Colonic mucosa (tissue), 4 donors: ENCODE measurements around the gene NHLH1. TPM values are rescaled to one million over a fixed set of nuclear protein-coding genes. Genes with fewer than 3 reads are reported as not detected.

ENCODE experiments used
- DNase-seq: peaks from one replicate; pipeline ENCODE4 v3.0.0-alpha.2; 2020
- H3K27ac ChIP-seq: fragments of 200-600 bp; one replicate; pipeline ENCODE4 v1.8.0; 2021
- H3K27me3 ChIP-seq: fragments of 200-600 bp; one replicate; pipeline ENCODE4 v1.8.0; 2021
- H3K36me3 ChIP-seq: fragments of 200-600 bp; one replicate; pipeline ENCODE4 v1.8.0; 2021
- H3K4me1 ChIP-seq: fragments of 200-600 bp; one replicate; pipeline ENCODE4 v1.8.0; 2021; ENCODE audit warnings: mild to moderate bottlenecking
- H3K4me3 ChIP-seq: fragments of 200-600 bp; one replicate; pipeline ENCODE4 v1.8.0; 2021
- H3K9ac ChIP-seq, 2 donors: one replicate each; pipeline ENCODE4 v1.7.0; 2013; ENCODE audit warnings: control low read depth in 2 of 2, low read depth in 2 of 2, low read length in 2 of 2
- H3K9me3 ChIP-seq: fragments of 200-600 bp; one replicate; pipeline ENCODE4 v1.8.0; 2021
- intact Hi-C: fragments of 100-400 bp; cut with DNase I; formaldehyde crosslinking; loops from one replicate; pipeline ENCODE4 v1.14.1; 2022
- total RNA-seq, 2 donors: library from RNA; stranded (reverse); fragmentation: NEBNext Ultra II Directional in 1 of 2; extraction: Animal tissue kit (Norgen Biotek cat#: 25700) in 1 of 2; gene quantifications; one replicate each; pipeline ENCODE4 v1.2.1, GENCODE V29; 2021
- TF ChIP-seq, protein P1 (sequence below): fragments of 200-600 bp; IDR thresholded peaks from one replicate; pipeline ENCODE4 v1.8.0; 2022; ENCODE audit warnings: antibody characterized with exemption, mild to moderate bottlenecking
- donor health status: healthy.
- donor health status: DM: no; HTN: no; CAD: no.
- donor health status: DM: no; HTN: no; CAD: no.

Gene NHLH1
- total RNA-seq, 2 donors from 2014 or later, result 0.12 TPM; not detected in 1

DNA sequence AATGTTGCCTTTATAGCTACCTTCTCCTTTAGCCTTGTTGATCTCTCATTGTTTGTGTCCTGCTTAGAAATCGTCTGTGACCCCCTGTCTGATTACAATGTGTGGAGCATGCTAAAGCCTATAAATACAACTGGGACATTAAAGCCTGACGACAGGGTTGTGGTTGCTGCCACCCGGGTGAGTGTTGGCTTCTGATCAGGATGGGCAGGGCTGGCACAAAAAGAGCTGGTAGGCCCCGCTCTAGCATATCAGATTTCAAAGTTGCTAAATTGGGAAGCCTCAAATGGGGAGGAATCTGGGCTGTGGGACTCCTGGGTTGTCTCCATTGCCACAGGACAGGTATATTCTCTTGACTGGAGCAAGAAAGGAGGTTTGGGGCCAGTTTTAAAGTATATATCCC, 15.2 kb upstream of the NHLH1 start:
- intact Hi-C loops, result no loop called here
- H3K9me3 ChIP-seq, result no peaks in the 10 kb centered on the region
- peaks cover 34% of the 10 kb centered on the region for H3K36me3 ChIP-seq
- H3K4me1 ChIP-seq, result no peaks in the 10 kb centered on the region
- no peak overlapping the region for H3K27ac ChIP-seq
- H3K4me3 ChIP-seq, result no peak overlapping the region
- H3K27me3 ChIP-seq, result no peaks in the 10 kb centered on the region
- no peak overlapping the region for H3K9ac ChIP-seq
- TF ChIP-seq, protein P1, sequence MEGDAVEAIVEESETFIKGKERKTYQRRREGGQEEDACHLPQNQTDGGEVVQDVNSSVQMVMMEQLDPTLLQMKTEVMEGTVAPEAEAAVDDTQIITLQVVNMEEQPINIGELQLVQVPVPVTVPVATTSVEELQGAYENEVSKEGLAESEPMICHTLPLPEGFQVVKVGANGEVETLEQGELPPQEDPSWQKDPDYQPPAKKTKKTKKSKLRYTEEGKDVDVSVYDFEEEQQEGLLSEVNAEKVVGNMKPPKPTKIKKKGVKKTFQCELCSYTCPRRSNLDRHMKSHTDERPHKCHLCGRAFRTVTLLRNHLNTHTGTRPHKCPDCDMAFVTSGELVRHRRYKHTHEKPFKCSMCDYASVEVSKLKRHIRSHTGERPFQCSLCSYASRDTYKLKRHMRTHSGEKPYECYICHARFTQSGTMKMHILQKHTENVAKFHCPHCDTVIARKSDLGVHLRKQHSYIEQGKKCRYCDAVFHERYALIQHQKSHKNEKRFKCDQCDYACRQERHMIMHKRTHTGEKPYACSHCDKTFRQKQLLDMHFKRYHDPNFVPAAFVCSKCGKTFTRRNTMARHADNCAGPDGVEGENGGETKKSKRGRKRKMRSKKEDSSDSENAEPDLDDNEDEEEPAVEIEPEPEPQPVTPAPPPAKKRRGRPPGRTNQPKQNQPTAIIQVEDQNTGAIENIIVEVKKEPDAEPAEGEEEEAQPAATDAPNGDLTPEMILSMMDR, result no peak
- no peak for DNase-seq

DNA sequence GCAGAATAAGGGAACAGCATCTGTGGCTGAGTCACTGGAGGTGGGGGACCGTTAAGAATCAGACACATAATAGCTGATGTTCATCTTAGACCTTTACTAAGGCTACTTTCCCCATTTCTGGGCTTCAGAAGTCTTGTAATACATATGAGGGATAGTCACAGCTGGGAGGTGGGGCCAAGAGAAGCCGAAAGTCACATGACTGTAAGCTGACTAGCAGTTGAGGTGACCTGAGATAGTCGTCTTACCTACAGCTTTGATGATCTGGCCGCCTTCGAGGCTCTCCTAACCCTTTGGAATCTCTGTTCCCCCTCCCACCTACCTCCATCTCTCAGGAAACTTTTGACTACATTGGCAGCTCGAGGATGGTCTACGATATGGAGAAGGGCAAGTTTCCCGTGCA, 14.3 kb upstream of the NHLH1 start:
- peaks cover 43% of the 10 kb centered on the region for H3K36me3 ChIP-seq
- H3K27me3 ChIP-seq, result no peaks in the 10 kb centered on the region
- no peak overlapping the region for H3K9ac ChIP-seq
- TF ChIP-seq, protein P1, result no peak
- H3K4me1 ChIP-seq, result no peaks in the 10 kb centered on the region
- no peaks in the 10 kb centered on the region for H3K9me3 ChIP-seq
- no peak overlapping the region for H3K4me3 ChIP-seq
- no peak for DNase-seq
- H3K27ac ChIP-seq, result no peak overlapping the region
- intact Hi-C loops, result no loop called here

GRCh38 chr1:160353223-160353622, 13.6 kb upstream of the NHLH1 start:
- Histone ChIP-seq H3K9ac (no peak overlapping the region), H3K4me1 (no peaks in the 10 kb centered on the region), H3K4me3 (no peak overlapping the region), H3K27me3 (no peaks in the 10 kb centered on the region), H3K36me3 (peaks cover 45% of the 10 kb centered on the region), H3K27ac (no peak overlapping the region), H3K9me3 (no peaks in the 10 kb centered on the region)
- intact Hi-C loops, result no loop called here
- DNase-seq, result no peak
- TF ChIP-seq, protein P1, result no peak

DNA sequence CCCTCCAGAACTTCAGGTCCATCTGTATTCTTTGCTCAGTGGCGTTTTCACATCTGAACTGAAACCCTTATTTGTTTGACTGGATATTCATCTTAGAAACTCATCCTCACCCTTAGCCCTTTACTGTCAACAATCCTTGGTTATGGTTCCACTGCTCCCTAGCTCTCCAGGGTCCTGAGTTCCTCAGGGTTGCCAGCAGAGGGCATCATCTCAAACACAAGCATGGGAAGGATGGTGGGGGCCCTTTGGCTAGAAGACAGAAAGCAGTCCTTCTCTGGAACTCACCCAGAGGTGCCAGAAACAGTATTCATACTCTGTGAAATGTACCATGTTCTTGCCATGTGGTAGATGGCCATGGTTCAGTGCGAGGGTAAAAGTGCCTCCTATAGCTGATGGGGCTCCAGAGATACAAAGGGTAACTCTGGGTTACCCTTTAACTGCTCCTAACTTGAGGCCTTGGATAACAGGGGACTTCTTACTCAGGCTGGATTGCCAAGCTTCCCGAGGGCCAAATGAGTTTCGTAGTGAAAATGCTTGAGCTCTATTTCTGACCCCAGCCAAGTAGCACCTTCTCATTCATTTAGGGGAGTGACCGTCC, 12.4 kb upstream of the NHLH1 start:
- Histone ChIP-seq H3K4me1 (no peaks in the 10 kb centered on the region), H3K36me3 (peaks cover 45% of the 10 kb centered on the region), H3K4me3 (no peak overlapping the region), H3K27ac (no peak overlapping the region), H3K27me3 (no peaks in the 10 kb centered on the region), H3K9me3 (no peaks in the 10 kb centered on the region), H3K9ac (no peak overlapping the region)
- no peak for DNase-seq
- TF ChIP-seq, protein P1, result peak; percentile 19
- intact Hi-C loops, result loop anchor here (2.0 kb wide), 1 partner anchor 60 kb away; no protein-coding TSS in a partner anchor

GRCh38 chr1:160357286-160358002, 9.4 kb upstream of the NHLH1 start:
- TF ChIP-seq, protein P1, result no peak
- H3K4me1 ChIP-seq, result no peaks in the 10 kb centered on the region
- H3K36me3 ChIP-seq, result peaks cover 33% of the 10 kb centered on the region
- no peak for DNase-seq
- no peaks in the 10 kb centered on the region for H3K9me3 ChIP-seq
- no peak overlapping the region for H3K27ac ChIP-seq
- intact Hi-C loops, result no loop called here
- H3K4me3 ChIP-seq, result no peak overlapping the region
- H3K9ac ChIP-seq, result no peak overlapping the region
- no peaks in the 10 kb centered on the region for H3K27me3 ChIP-seq
